GM12874 (cell line): ENCODE measurements around the gene ETV3.

Experiments used
- TF ChIP-seq, protein P1 (sequence below): IDR thresholded peaks from 2 replicates; pipeline ENCODE4 v1.5.1; 2011; ENCODE audit warnings: low read depth, mild to moderate bottlenecking, control low read depth, low read length, moderate library complexity; ENCODE audit not compliant: insufficient read depth

Gene ETV3

GRCh38 chr1:157114183-157115121, 23.7 kb downstream of the ETV3 start:
- TF ChIP-seq, protein P1, sequence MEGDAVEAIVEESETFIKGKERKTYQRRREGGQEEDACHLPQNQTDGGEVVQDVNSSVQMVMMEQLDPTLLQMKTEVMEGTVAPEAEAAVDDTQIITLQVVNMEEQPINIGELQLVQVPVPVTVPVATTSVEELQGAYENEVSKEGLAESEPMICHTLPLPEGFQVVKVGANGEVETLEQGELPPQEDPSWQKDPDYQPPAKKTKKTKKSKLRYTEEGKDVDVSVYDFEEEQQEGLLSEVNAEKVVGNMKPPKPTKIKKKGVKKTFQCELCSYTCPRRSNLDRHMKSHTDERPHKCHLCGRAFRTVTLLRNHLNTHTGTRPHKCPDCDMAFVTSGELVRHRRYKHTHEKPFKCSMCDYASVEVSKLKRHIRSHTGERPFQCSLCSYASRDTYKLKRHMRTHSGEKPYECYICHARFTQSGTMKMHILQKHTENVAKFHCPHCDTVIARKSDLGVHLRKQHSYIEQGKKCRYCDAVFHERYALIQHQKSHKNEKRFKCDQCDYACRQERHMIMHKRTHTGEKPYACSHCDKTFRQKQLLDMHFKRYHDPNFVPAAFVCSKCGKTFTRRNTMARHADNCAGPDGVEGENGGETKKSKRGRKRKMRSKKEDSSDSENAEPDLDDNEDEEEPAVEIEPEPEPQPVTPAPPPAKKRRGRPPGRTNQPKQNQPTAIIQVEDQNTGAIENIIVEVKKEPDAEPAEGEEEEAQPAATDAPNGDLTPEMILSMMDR = no peak

DNA sequence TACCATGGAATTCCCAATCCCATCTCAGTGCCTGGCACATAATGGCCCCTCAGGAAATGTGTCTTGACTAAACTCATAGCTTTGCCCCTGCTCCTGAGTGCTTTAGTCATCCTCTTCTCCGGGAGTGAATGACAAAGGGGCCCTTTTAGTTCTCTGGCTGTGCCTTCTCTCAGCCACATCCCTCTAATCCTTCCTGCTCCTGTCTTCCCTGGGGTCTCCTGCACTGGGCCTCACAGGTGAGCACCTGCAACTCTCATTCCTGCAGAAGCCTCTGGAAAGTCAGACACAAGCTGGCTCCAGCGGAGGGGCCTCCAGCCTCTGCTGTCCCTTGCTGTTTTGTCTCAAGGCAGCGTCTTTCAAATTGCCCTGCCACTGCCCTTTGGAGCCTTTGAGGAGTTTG, 24.6 kb downstream of the ETV3 start:
- TF ChIP-seq, protein P1 = no peak

- TF ChIP-seq, protein P1 = no peak
Observed at GRCh38 chr1:157113106-157113505, 25.1 kb downstream of the ETV3 start.

- TF ChIP-seq, protein P1 = no peak
Observed at GRCh38 chr1:157112186-157112867, 25.9 kb downstream of the ETV3 start.

DNA sequence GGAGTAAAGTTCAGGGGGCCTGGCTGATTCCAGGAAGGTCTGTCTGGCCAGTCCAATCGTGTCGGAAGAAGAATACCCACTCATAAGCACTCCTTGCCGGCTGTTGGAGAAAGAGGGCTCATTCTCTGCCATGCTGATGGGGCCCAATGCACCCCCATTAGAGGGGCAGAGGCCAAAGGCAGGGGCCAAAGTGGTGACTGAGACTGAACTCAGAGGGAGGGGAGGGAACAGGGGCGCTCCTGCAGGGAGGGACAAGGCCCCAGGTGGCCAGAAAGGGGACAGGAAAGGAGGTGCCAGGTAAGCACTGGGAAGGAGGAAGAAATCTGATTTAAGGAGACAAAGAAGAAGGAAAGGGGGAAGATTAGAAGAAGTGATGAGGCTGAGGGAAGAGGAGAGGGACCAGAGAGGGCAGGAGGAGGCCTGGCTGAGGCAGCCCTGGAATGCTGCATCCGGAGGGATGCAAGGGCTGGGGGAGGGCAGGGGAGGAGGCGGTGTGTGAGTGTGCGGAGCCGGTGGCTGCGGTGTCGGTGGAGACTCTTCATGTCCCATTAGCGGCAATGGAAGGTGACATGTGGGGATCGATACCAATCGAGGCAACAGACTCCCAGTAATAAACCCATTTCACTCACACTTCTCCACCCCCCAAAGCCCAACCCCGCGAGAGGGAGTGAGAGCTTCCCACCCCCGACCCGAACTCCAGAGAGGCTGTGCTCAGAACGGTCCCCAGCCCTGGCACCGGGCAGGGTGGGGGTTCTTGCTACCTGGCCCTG, 26.6 kb downstream of the ETV3 start:
- TF ChIP-seq, protein P1 = no peak

DNA sequence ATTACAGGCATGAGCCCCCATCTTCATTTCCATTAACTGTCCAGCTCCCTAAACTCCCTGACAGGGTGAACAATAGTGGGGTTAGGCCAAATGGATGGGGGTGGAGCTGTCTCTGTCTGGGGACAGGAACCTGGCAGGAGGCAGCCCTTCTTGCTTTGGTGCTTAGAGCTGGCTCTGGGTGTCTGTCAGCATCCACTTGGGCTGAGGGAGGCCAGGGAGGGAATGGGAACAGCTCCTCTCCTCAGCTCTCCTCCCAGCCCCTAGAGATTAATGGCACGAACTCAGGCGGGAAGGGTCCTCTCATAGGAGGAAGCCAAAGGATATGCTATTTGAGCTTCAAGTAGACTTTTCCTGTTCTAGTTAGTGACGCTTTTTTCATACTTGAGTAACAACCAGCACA, 27.5 kb downstream of the ETV3 start:
- TF ChIP-seq, protein P1 = no peak

GRCh38 chr1:157110003-157110402, 28.2 kb downstream of the ETV3 start:
- TF ChIP-seq, protein P1 = no peak
